NCI-H748 treated with DMSO at 0.1 percent for 48 hours (cell line): ENCODE measurements around the gene GPR137C.

Experiments used
- DNase-seq: peaks from one replicate; lab custom pipeline; 2025; lab: John Stamatoyannopoulos, UW

GPR137C gene

GRCh38 chr14:52552063-52552988 lies at the start of gene GPR137C, which contains the start of gene TXNDC16:
GPR137C (plus strand) TSS chr14:52552836; CDS start chr14:52553148, 312 bp downstream.
TXNDC16 (minus strand) TSS chr14:52552505; CDS start chr14:52543557, 8,948 bp downstream.
- peak; percentile 99 for DNase-seq

GRCh38 chr14:52513249-52513648 lies 39.4 kb upstream of the GPR137C start:
- DNase-seq = no peak

- no peak for DNase-seq
Observed at GRCh38 chr14:52514046-52514811, 38.4 kb upstream of the GPR137C start.

- peak; percentile 37 for DNase-seq
Observed at GRCh38 chr14:52522033-52522432, 30.6 kb upstream of the GPR137C start.

- no peak for DNase-seq
Observed at GRCh38 chr14:52522581-52523345, 29.9 kb upstream of the GPR137C start.

- DNase-seq = no peak
Observed at GRCh38 chr14:52527052-52527451, 25.6 kb upstream of the GPR137C start.

- no peak for DNase-seq
Observed at GRCh38 chr14:52531481-52531880, 21.2 kb upstream of the GPR137C start.

- DNase-seq = no peak
Observed at GRCh38 chr14:52536269-52536668, 16.4 kb upstream of the GPR137C start.

- no peak for DNase-seq
Observed at GRCh38 chr14:52538623-52539022, 14.0 kb upstream of the GPR137C start.

GRCh38 chr14:52545584-52546317 lies 6.9 kb upstream of the GPR137C start:
- DNase-seq = no peak

GRCh38 chr14:52546318-52546670 lies 6.3 kb upstream of the GPR137C start:
- no peak for DNase-seq

- no peak for DNase-seq
Observed at GRCh38 chr14:52547027-52547426, 5.6 kb upstream of the GPR137C start.

- no peak for DNase-seq
Observed at GRCh38 chr14:52547526-52547925, 5.1 kb upstream of the GPR137C start.

GRCh38 chr14:52550661-52551060 lies 2.0 kb upstream of the GPR137C start:
- no peak for DNase-seq

GRCh38 chr14:52551205-52551604 lies 1.4 kb upstream of the GPR137C start:
- DNase-seq = no peak

- DNase-seq = peak; percentile 48
Observed at GRCh38 chr14:52551696-52552062, 957 bp upstream of the GPR137C start.

GRCh38 chr14:52553002-52553670 lies 500 bp downstream of the GPR137C start:
- peak; percentile 49 for DNase-seq

GRCh38 chr14:52553671-52554575 lies 1.3 kb downstream of the GPR137C start:
- peak; percentile 84 for DNase-seq

GRCh38 chr14:52558688-52559087 lies 6.1 kb downstream of the GPR137C start:
- DNase-seq = no peak

GRCh38 chr14:52563120-52563519 lies 10.5 kb downstream of the GPR137C start:
- no peak for DNase-seq
